H1 (cell line): Measurements from ENCODE around the gene GPR161. TPM values are rescaled to one million over a fixed set of nuclear protein-coding genes. Genes with fewer than 3 reads are reported as not detected.
A peak's percentile ranks its signal among the peaks of the same experiment; 100 is the strongest.

Experiments
- CTCF ChIA-PET: fragments of 300-600 bp; sonication (Branson Sonifier 250); formaldehyde crosslinking; loops from one replicate; lab custom pipeline; 2021; ENCODE audit not compliant: partially characterized antibody; lab: Charles Lee
- POLR2A ChIA-PET: fragments of 300-600 bp; sonication (Branson Sonifier 250); formaldehyde crosslinking; loops from one replicate; lab custom pipeline; 2021; ENCODE audit warnings: inconsistent platforms; ENCODE audit not compliant: partially characterized antibody; lab: Charles Lee
- DNase-seq, 2 experiments: peaks; one replicate each; pipeline versions ENCODE4 v3.0.0 to v3.0.0-alpha.2; 2010 to 2022; ENCODE audit warnings: low spot score in 2 of 2, low read depth in 1 of 2, mixed read lengths in 1 of 2
- FAIRE-seq: peaks from 2 replicates; lab custom pipeline; 2011; peaks lifted over from hg19 to GRCh38; lab: Jason Lieb, UNC
- H2AFZ ChIP-seq: 2 replicates; pipeline ENCODE4 v1.8.1; 2012; ENCODE audit warnings: low read length, inconsistent platforms
- H2AK5ac ChIP-seq: 2 replicates; pipeline ENCODE4 v1.6.1; 2013; ENCODE audit warnings: low read depth, low read length
- H2BK120ac ChIP-seq: replicated peaks from 2 replicates; pipeline ENCODE3; 2013; ENCODE audit warnings: low read depth, low read length, inconsistent platforms
- H2BK12ac ChIP-seq: 2 replicates; pipeline ENCODE4 v1.6.1; 2013; ENCODE audit warnings: low read depth, low read length
- H2BK15ac ChIP-seq: 2 replicates; pipeline ENCODE4 v1.6.1; 2013; ENCODE audit warnings: low read length
- H2BK20ac ChIP-seq: 2 replicates; pipeline ENCODE4 v1.6.1; 2013; ENCODE audit warnings: low read length
- H2BK5ac ChIP-seq: 2 replicates; pipeline ENCODE4 v1.6.1; 2013; ENCODE audit warnings: low read depth, low read length
- H3K14ac ChIP-seq: 2 replicates; pipeline ENCODE4 v1.6.1; 2013; ENCODE audit warnings: inconsistent platforms; ENCODE audit not compliant: insufficient read length
- H3K18ac ChIP-seq: 2 replicates; pipeline ENCODE4 v1.6.1; 2013; ENCODE audit warnings: low read length; ENCODE audit errors: extremely low read depth
- H3K23ac ChIP-seq: 2 replicates; pipeline ENCODE4 v1.6.1; 2013; ENCODE audit warnings: inconsistent platforms; ENCODE audit not compliant: insufficient read length
- H3K23me2 ChIP-seq: 2 replicates; pipeline ENCODE4 v1.6.1; 2013; ENCODE audit warnings: low read depth, low read length
- H3K27ac ChIP-seq: 2 replicates; pipeline ENCODE4 v1.6.1; 2011; ENCODE audit warnings: low read depth, low read length, inconsistent platforms
- H3K27me3 ChIP-seq, 4 experiments: replicated peaks in 1 of 4; 1 replicate in 1 of 4; 2 replicates in 3 of 4; pipeline versions ENCODE4 v1.6.1 to v1.8.1; 2011 to 2013; ENCODE audit warnings: low read length in 3 of 4, mild to moderate bottlenecking in 3 of 4, inconsistent platforms in 2 of 4, mixed read lengths in 2 of 4, moderate library complexity in 1 of 4; ENCODE audit not compliant: control insufficient read depth in 3 of 4, insufficient read depth in 3 of 4; ENCODE audit errors: extremely low read depth in 1 of 4
- H3K36me3 ChIP-seq, 4 experiments: 2 replicates each; pipeline versions ENCODE4 v1.6.1 to v1.8.1; 2011 to 2013; ENCODE audit warnings: mild to moderate bottlenecking in 4 of 4, low read length in 3 of 4, moderate library complexity in 2 of 4, control low read depth in 1 of 4, inconsistent platforms in 1 of 4; ENCODE audit not compliant: insufficient read depth in 4 of 4, control insufficient read depth in 2 of 4
- H3K4ac ChIP-seq: replicated peaks from 2 replicates; pipeline ENCODE3; 2013; ENCODE audit warnings: low read length, low read depth, mixed read lengths, inconsistent platforms; ENCODE audit not compliant: insufficient read length
- H3K4me1 ChIP-seq, 4 experiments: replicated peaks in 1 of 4; 1 replicate in 1 of 4; 2 replicates in 3 of 4; pipeline versions ENCODE4 v1.6.1 to v1.8.1; 2011 to 2013; ENCODE audit warnings: low read length in 3 of 4, inconsistent platforms in 2 of 4, mixed read lengths in 1 of 4; ENCODE audit not compliant: insufficient read depth in 4 of 4, control insufficient read depth in 3 of 4
- H3K4me2 ChIP-seq, 2 experiments: 2 replicates each; pipeline versions ENCODE4 v1.6.1 to v1.8.1; 2011 to 2013; ENCODE audit warnings: low read depth in 2 of 2, low read length in 2 of 2, control low read depth in 1 of 2, inconsistent platforms in 1 of 2, mild to moderate bottlenecking in 1 of 2; ENCODE audit not compliant: insufficient read depth in 1 of 2
- H3K4me3 ChIP-seq, 4 experiments: fragments of 200-600, 300-600 bp in 1 of 4; sonication (generic), shearing (Covaris generic), sonication (Bioruptor Twin) in 1 of 4; 2 replicates each; pipeline versions ENCODE4 v1.5.1 to v1.8.1; 2011 to 2016; ENCODE audit warnings: low read length in 4 of 4, low read depth in 3 of 4, control low read depth in 2 of 4, inconsistent platforms in 2 of 4, mild to moderate bottlenecking in 2 of 4, mixed read lengths in 1 of 4, moderate library complexity in 1 of 4; ENCODE audit not compliant: insufficient read depth in 2 of 4; ENCODE audit errors: extremely low read depth in 1 of 4
- H3K56ac ChIP-seq: replicated peaks from 2 replicates; pipeline ENCODE3; 2013; ENCODE audit warnings: low read depth, mild to moderate bottlenecking, mixed read lengths, low read length, inconsistent platforms; ENCODE audit not compliant: insufficient read length
- H3K79me1 ChIP-seq: 2 replicates; pipeline ENCODE4 v1.6.1; 2013; ENCODE audit warnings: low read depth, low read length, control low read depth
- H3K79me2 ChIP-seq, 2 experiments: 2 replicates each; pipeline versions ENCODE4 v1.6.1 to v1.8.1; 2012 to 2013; ENCODE audit warnings: low read length in 2 of 2, mild to moderate bottlenecking in 2 of 2, inconsistent platforms in 1 of 2; ENCODE audit not compliant: insufficient read depth in 2 of 2, control insufficient read depth in 1 of 2
- H3K9ac ChIP-seq, 4 experiments: replicated peaks in 1 of 4; 1 replicate in 1 of 4; 2 replicates in 3 of 4; pipeline versions ENCODE4 v1.6.1 to v1.8.1; 2011 to 2013; ENCODE audit warnings: low read depth in 3 of 4, low read length in 3 of 4, control low read depth in 2 of 4, mild to moderate bottlenecking in 2 of 4, moderate library complexity in 2 of 4, inconsistent platforms in 1 of 4; ENCODE audit errors: extremely low read depth in 1 of 4
- H3K9me3 ChIP-seq, 2 experiments: 2 replicates each; pipeline versions ENCODE4 v1.6.1 to v1.8.1; 2012 to 2013; ENCODE audit warnings: mild to moderate bottlenecking in 2 of 2, moderate library complexity in 2 of 2, control low read depth in 1 of 2, inconsistent platforms in 1 of 2, low read depth in 1 of 2, low read length in 1 of 2, mixed read lengths in 1 of 2; ENCODE audit not compliant: insufficient read depth in 2 of 2
- H4K20me1 ChIP-seq, 2 experiments: replicated peaks in 1 of 2; 2 replicates each; pipeline versions ENCODE3 to v1.8.1; 2011 to 2013; ENCODE audit warnings: inconsistent platforms in 2 of 2, low read length in 2 of 2, mild to moderate bottlenecking in 1 of 2; ENCODE audit not compliant: insufficient read depth in 2 of 2, control insufficient read depth in 1 of 2
- H4K5ac ChIP-seq: 2 replicates; pipeline ENCODE4 v1.6.1; 2013; ENCODE audit warnings: low read length, low read depth, mixed read lengths, inconsistent platforms; ENCODE audit not compliant: insufficient read length
- H4K8ac ChIP-seq: 2 replicates; pipeline ENCODE4 v1.8.0; 2013; ENCODE audit warnings: mild to moderate bottlenecking, moderate library complexity, low read length, inconsistent platforms; ENCODE audit not compliant: insufficient read depth; ENCODE audit errors: extremely low read depth
- H4K91ac ChIP-seq: replicated peaks from 2 replicates; pipeline ENCODE3; 2013; ENCODE audit warnings: low read length, mixed read lengths, inconsistent platforms; ENCODE audit not compliant: insufficient read length
- ASH2L ChIP-seq: fragments of 200-600, 300-600 bp; sonication (generic); IDR thresholded peaks from one replicate; pipeline ENCODE4 v1.7.1; 2017; ENCODE audit warnings: low read length
- EP300 ChIP-seq, 2 experiments: IDR thresholded peaks; 1 replicate in 1 of 2; 2 replicates in 1 of 2; pipeline ENCODE4 v1.6.1; 2011 to 2012; ENCODE audit warnings: low read depth in 2 of 2, low read length in 2 of 2, mild to moderate bottlenecking in 2 of 2, borderline replicate concordance in 1 of 2, inconsistent platforms in 1 of 2, moderate library complexity in 1 of 2
- JUND ChIP-seq: IDR thresholded peaks from 2 replicates; pipeline ENCODE4 v1.6.1; 2011; ENCODE audit warnings: mild to moderate bottlenecking, improper control_type of control experiment, low read length
- POLR2AphosphoS5 ChIP-seq: IDR thresholded peaks from 2 replicates; pipeline ENCODE4 v1.6.1; 2011; ENCODE audit warnings: low read depth, low read length
- RAD21 ChIP-seq, 2 experiments: IDR thresholded peaks in 1 of 2; conservative IDR thresholded peaks in 1 of 2; 2 replicates each; pipeline ENCODE4 v1.6.1; 2011; ENCODE audit warnings: low read depth in 2 of 2, low read length in 2 of 2, improper control_type of control experiment in 1 of 2, inconsistent platforms in 1 of 2, mild to moderate bottlenecking in 1 of 2, moderate library complexity in 1 of 2
- RFX5 ChIP-seq: IDR thresholded peaks from 2 replicates; pipeline ENCODE4 v1.6.1; 2011; ENCODE audit warnings: low read depth, low read length, improper control_type of control experiment, borderline replicate concordance
- SP4 ChIP-seq: IDR thresholded peaks from 2 replicates; pipeline ENCODE4 v1.6.1; 2012; ENCODE audit warnings: low read length, inconsistent platforms
- USF2 ChIP-seq: IDR thresholded peaks from 2 replicates; pipeline ENCODE4 v1.6.1; 2011; ENCODE audit warnings: low read length, improper control_type of control experiment
- ZNF274 ChIP-seq: IDR thresholded peaks from 2 replicates; pipeline ENCODE4 v1.7.0; 2012; ENCODE audit warnings: low read length, borderline replicate concordance; ENCODE audit errors: extremely low read depth
- WGBS, 2 experiments: shearing (Covaris generic) in 1 of 2; methylation state at CpG; one replicate each; pipeline versions ENCODE4 v1.1.6 to v1.1.7; 2013 to 2015; ENCODE audit warnings: low lambda C conversion rate in 2 of 2, mixed read lengths in 2 of 2, inconsistent platforms in 1 of 2, low coverage in 1 of 2, missing lambda C conversion rate in 1 of 2; ENCODE audit not compliant: insufficient replicate concordance in 2 of 2, insufficient coverage in 1 of 2, insufficient read length in 1 of 2; ENCODE audit errors: extremely low coverage in 1 of 2, missing lambda C conversion rate in 1 of 2; 5-methylcytosine and 5-hydroxymethylcytosine counted together
- polyA plus RNA-seq, 7 experiments: library from polyadenylated mRNA; depleted of rRNA in 3 of 7; stranded (reverse) in 5 of 7; unstranded in 2 of 7; fragments of >200 nt in 5 of 7; fragments of 200-250 nt in 2 of 7; gene quantifications; 1 replicate in 5 of 7; 2 replicates in 1 of 7; 4 replicates in 1 of 7; pipeline versions ENCODE4 v1.2.1 to v1.2.3, GENCODE V29; 2011 to 2013; ENCODE audit warnings: missing spikeins in 2 of 7, mixed read lengths in 2 of 7
- total RNA-seq: library from RNA; stranded (reverse); fragmentation: NEBNext Ultra II Directional; extraction: Animal tissue kit (Norgen Biotek cat#: 25700); gene quantifications from 2 replicates; pipeline ENCODE4 v1.2.1, GENCODE V29; 2021

GPR161 gene
- total and polyA plus RNA-seq, 2 of the 8 experiments (the other 6 are each of a cell fraction or from before 2014, with no cell fraction given), result 13.7 to 16.8 TPM

GRCh38 chr1:168145184-168146159, 8.7 kb upstream of the GPR161 start:
- 0 out of 2 replicates have a peak overlapping the region, but pooled peaks have one; percentile 6 for H2BK12ac ChIP-seq
- H3K9me3 ChIP-seq, result no peaks in the 10 kb centered on the region
- H4K5ac ChIP-seq, result no peak overlapping the region
- no peak overlapping the region for H3K18ac ChIP-seq
- H4K20me1 ChIP-seq, result no peaks in the 10 kb centered on the region
- DNase-seq (peak; percentile 79 to 97), FAIRE-seq (no peak)
- no peak overlapping the region for H3K9ac ChIP-seq
- H3K23ac ChIP-seq, result no peak overlapping the region
- no peaks in the 10 kb centered on the region for H3K79me1 ChIP-seq
- H3K27me3 ChIP-seq, result no peaks in the 10 kb centered on the region
- WGBS, 2 experiments, result 39 to 100% methylated on average over 1 to 12 of the region's 15 CpGs
- no peak overlapping the region for H2BK120ac ChIP-seq
- H3K14ac ChIP-seq, result no peak overlapping the region
- H3K4me3 ChIP-seq, result no peak overlapping the region; a peak in 1 of 8 replicates
- H3K79me2 ChIP-seq, result no peaks in the 10 kb centered on the region
- no peak overlapping the region for H3K56ac ChIP-seq
- CTCF ChIA-PET, result interaction anchor here (0.7 to 3.0 kb wide), 27 partner anchors 9 to 286 kb away, joined by 3 to 14 read pairs (median 4); partner anchors contain the start of gene GPR161
- H2BK15ac ChIP-seq, result no peak overlapping the region
- no peak overlapping the region for H3K27ac ChIP-seq
- H3K4ac ChIP-seq, result no peak overlapping the region
- POLR2A ChIA-PET, result interaction anchor here (0.8 to 1.0 kb wide), 3 partner anchors 9 to 16 kb away, joined by 3 to 5 read pairs (median 3); partner anchors contain the start of gene GPR161
- no peak overlapping the region for H2BK20ac ChIP-seq
- no peak overlapping the region for H4K8ac ChIP-seq
- H4K91ac ChIP-seq, result no peak overlapping the region
- peak overlapping the region; percentile 92 for H2AFZ ChIP-seq
- H3K36me3 ChIP-seq, result no peaks in the 10 kb centered on the region
- H3K4me2 ChIP-seq, result 0 out of 4 replicates have a peak overlapping the region, but pooled peaks of 1 of the 2 experiments have one; percentile 2
- no peak overlapping the region for H2AK5ac ChIP-seq
- no peaks in the 10 kb centered on the region for H3K23me2 ChIP-seq
- no peak overlapping the region for H2BK5ac ChIP-seq
- peaks cover 0 to 2% (median 0%) of the 10 kb centered on the region in 4 experiments; a peak in 1 of 7 replicates for H3K4me1 ChIP-seq
- TF ChIP-seq JUND (no peak), USF2 (no peak), RAD21 (IDR thresholded peaks at IDR 0.05 in 1 of 2, conservative IDR thresholded peaks at IDR 0.05 in 1 of 2; ENCODE audit: low read depth in 2 of 2, low read length in 2 of 2) (peak; percentile 50 to 64), POLR2AphosphoS5 (no peak), RFX5 (no peak), ZNF274 (no peak), ASH2L (no peak), EP300 (IDR thresholded peaks at IDR 0.05; ENCODE audit: borderline replicate concordance in 1 of 2, low read depth in 2 of 2, low read length in 2 of 2) (no peak), SP4 (no peak)
